Epithelial cell of esophagus (primary cell): ENCODE measurements around the gene ENTR1.
"Not testable (repeated sequence)": the region's sequence is repeated elsewhere in the genome, so short reads cannot be mapped to it uniquely, and the experiment has no call there.

Experiments used
- DNase-seq: peaks from one replicate; pipeline ENCODE4 v3.0.0; 2010; ENCODE audit warnings: low read depth
- H3K4me3 ChIP-seq: 2 replicates; pipeline ENCODE4 v1.5.1; 2011; ENCODE audit warnings: mild to moderate bottlenecking, low read length, control low read depth
- CTCF ChIP-seq: IDR thresholded peaks from 2 replicates; pipeline ENCODE4 v1.5.1; 2011; ENCODE audit warnings: low read depth, mild to moderate bottlenecking, low read length, control low read depth, inconsistent platforms; ENCODE audit not compliant: insufficient read depth; ENCODE audit errors: missing control alignments

The ENTR1 gene

GRCh38 chr9:136416427-136416826 lies 6.0 kb upstream of the ENTR1 start:
- no peak for TF ChIP-seq CTCF
- DNase-seq = peak; percentile 17
- H3K4me3 ChIP-seq = no peak overlapping the region

- no peak for DNase-seq
- no peak for TF ChIP-seq CTCF
- no peak overlapping the region for H3K4me3 ChIP-seq
These were observed 2.5 kb upstream of the ENTR1 start for GRCh38 chr9:136412962-136413361.

- peak overlapping the region; percentile 96 for H3K4me3 ChIP-seq
- DNase-seq = no peak
- TF ChIP-seq CTCF = no peak
These were observed 964 bp upstream of the ENTR1 start for GRCh38 chr9:136411378-136411777.

GRCh38 chr9:136409557-136410455 lies 608 bp downstream of the ENTR1 start:
- H3K4me3 ChIP-seq = peak overlapping the region; percentile 77
- DNase-seq = peak; percentile 47
- TF ChIP-seq CTCF = no peak

- no peak for TF ChIP-seq CTCF
- no peak for DNase-seq
- no peak overlapping the region for H3K4me3 ChIP-seq
These were observed 2.5 kb downstream of the ENTR1 start for GRCh38 chr9:136407911-136408310.

- DNase-seq, H3K4me3 ChIP-seq: not testable (repeated sequence)
These were observed 3.4 kb downstream of the ENTR1 start for GRCh38 chr9:136407061-136407460.

GRCh38 chr9:136405904-136406303 lies 4.5 kb downstream of the ENTR1 start:
- not testable (repeated sequence) for H3K4me3 ChIP-seq, DNase-seq

- no peak for TF ChIP-seq CTCF
- no peak for DNase-seq
- no peak overlapping the region for H3K4me3 ChIP-seq
These were observed 4.9 kb downstream of the ENTR1 start for GRCh38 chr9:136405481-136405880.
